ENCODE data around the gene SORCS1.

GRCh38 chr10:106914016-106914415, 250.5 kb downstream of the SORCS1 start:
- no peak for TF ChIP-seq ZNF660 (CRISPR knock-in tag; IDR thresholded peaks at IDR 0.05; ENCODE audit: borderline replicate concordance, low read depth)
- TF ChIP-seq NPAS2 (CRISPR knock-in tag; IDR thresholded peaks at IDR 0.05; ENCODE audit: borderline replicate concordance): no peak
- no peak for TF ChIP-seq FOXJ3 (CRISPR knock-in tag; IDR thresholded peaks at IDR 0.05; ENCODE audit: borderline replicate concordance)
- no peak for TF ChIP-seq MLLT10 (CRISPR knock-in tag; IDR thresholded peaks at IDR 0.05)
- no peak for TF ChIP-seq ZBTB21 (CRISPR knock-in tag; IDR thresholded peaks at IDR 0.05)
- no peak for TF ChIP-seq ATF1 (CRISPR knock-in tag; IDR thresholded peaks at IDR 0.05)
- no peak for TF ChIP-seq CBX1 (IDR thresholded peaks at IDR 0.05; ENCODE audit: low read depth)
- TF ChIP-seq CTCF (CRISPR knock-in tag; IDR thresholded peaks at IDR 0.05): no peak
- no peak for TF ChIP-seq ELF4 (CRISPR knock-in tag; IDR thresholded peaks at IDR 0.05; ENCODE audit: borderline replicate concordance)
- TF ChIP-seq TCF7 (IDR thresholded peaks at IDR 0.05; ENCODE audit: low read depth): no peak
- TF ChIP-seq ZBTB33 (CRISPR knock-in tag; IDR thresholded peaks at IDR 0.05): no peak

Measured in HepG2 (cell line).